ENCODE data around the gene STK39.

DNA sequence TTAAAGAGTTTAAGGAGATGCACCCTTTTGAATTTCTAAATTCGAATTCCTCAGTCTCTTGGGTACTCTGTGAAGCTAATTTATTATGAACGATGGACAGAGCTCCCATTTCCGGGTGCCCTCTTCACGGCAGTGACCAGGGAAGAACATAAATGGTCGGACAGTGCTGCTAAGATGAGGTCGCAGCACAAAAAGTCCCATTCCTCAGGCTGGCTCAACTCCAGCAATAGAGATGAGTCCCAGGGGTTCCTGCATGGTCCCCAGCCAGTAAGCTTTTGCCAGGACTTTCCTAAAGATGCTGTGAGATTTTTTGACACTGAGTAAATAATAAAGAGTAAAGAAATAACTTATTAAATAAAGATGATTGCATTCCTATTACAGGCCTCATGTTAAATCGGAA is 43.0 kb upstream of the STK39 start:
- no peak for TF ChIP-seq GATA2 (IDR thresholded peaks at IDR 0.05; ENCODE audit: low read depth, low read length)
- no peak for TF ChIP-seq GATA3 (IDR thresholded peaks at IDR 0.05; ENCODE audit: low read depth, low read length)

Data from SH-SY5Y (cell line).